ENCODE results near the gene RPA3. TPM values are rescaled to one million over a fixed set of nuclear protein-coding genes. Genes with fewer than 3 reads are reported as not detected.
"Not testable (repeated sequence)": the region's sequence is repeated elsewhere in the genome, so short reads cannot be mapped to it uniquely, and the experiment has no call there.

RPA3 gene
- total RNA-seq, 4 donors from 2014 or later = 5.3 to 19.2 (median 18.6) TPM

DNA sequence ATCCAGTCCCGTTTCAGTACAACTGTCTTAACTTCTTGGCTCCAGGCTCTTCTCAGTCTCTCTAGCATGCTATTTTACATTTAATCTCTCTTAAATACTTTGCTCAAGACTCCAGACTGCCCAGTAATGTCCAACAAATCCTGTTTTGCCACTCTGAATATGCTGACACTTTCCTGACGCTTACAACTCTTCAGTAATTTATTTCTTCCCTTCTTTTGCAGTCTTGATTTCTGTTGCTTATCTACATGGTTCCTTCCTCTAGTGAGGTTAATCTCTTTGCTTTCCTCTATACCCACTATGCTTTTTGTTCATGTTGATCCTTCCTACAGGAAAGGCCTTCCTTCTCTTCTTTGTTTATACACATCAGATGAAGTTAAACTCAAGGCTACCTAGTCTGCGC is 54.1 kb downstream of the RPA3 start:
- no peak overlapping the region for H3K27ac ChIP-seq
- intact Hi-C loops (cut with DNase I; ENCODE audit: low total_unique reads) = no loop called here
- H3K9me3 ChIP-seq = no peaks in the 10 kb centered on the region
- TF ChIP-seq POLR2A (IDR thresholded peaks at IDR 0.05) (no peak), CTCF (IDR thresholded peaks at IDR 0.05) (no peak)
- no peaks in the 10 kb centered on the region for H3K27me3 ChIP-seq
- no peak for DNase-seq
- no peak overlapping the region for H3K4me3 ChIP-seq
- no peaks in the 10 kb centered on the region for H3K4me1 ChIP-seq
- no peaks in the 10 kb centered on the region for H3K36me3 ChIP-seq

GRCh38 chr7:7662527-7662926 is 55.9 kb downstream of the RPA3 start:
- intact Hi-C loops (cut with DNase I; ENCODE audit: low total_unique reads) = no loop called here
- Histone ChIP-seq H3K27me3 (no peaks in the 10 kb centered on the region), H3K4me3 (no peak overlapping the region), H3K27ac (no peak overlapping the region), H3K9me3 (no peaks in the 10 kb centered on the region), H3K36me3 (no peaks in the 10 kb centered on the region), H3K4me1 (no peaks in the 10 kb centered on the region)
- TF ChIP-seq POLR2A (IDR thresholded peaks at IDR 0.05) (no peak), CTCF (IDR thresholded peaks at IDR 0.05) (peak in 1 of 4 experiments; percentile 15)
- DNase-seq = no peak

- H3K4me3 ChIP-seq; H3K4me1 ChIP-seq; DNase-seq; H3K27me3 ChIP-seq; intact Hi-C loops (cut with DNase I; ENCODE audit: low total_unique reads); H3K27ac ChIP-seq; H3K36me3 ChIP-seq; H3K9me3 ChIP-seq: not testable (repeated sequence)
These were observed 61.9 kb downstream of the RPA3 start for GRCh38 chr7:7656459-7656858.

DNA sequence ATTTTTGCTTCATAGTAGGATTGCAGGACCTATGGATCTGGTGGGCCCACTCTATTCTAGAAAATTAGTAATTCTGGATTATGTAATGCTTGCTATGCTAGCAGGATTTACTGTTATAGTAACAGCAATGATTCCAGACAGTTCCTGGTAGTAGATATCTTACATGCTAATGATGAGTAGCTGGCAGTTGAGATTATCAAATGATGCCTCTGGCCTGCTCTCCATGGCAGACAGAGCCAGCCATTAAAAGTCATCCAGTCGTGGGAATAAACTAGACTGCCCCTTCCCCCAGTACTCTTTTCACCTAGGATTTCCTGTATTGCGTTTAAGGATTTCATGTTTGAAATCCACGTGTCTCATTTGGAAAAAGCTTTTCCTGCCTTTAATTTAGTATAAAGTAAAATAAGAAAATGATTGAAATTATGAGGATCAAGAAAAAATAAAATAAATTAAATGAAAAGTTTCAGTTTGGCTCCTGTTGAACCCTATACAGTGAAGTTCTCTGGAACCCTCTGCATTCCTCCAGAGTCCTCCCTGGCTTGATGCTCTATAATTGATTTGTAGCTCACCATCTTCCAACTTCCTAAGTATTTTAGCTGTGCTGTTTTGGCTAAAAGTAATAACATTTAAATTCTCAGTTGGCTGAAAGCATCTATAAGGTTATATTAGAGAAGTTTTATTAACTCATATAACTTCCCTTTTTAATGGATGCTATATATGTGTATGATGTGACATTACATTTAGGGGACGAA is 63.3 kb downstream of the RPA3 start:
- intact Hi-C loops (cut with DNase I; ENCODE audit: low total_unique reads) = no loop called here
- Histone ChIP-seq H3K4me1 (no peaks in the 10 kb centered on the region), H3K9me3 (no peaks in the 10 kb centered on the region), H3K27ac (no peak overlapping the region), H3K4me3 (no peak overlapping the region), H3K36me3 (no peaks in the 10 kb centered on the region), H3K27me3 (no peaks in the 10 kb centered on the region)
- TF ChIP-seq CTCF (IDR thresholded peaks at IDR 0.05) (no peak), POLR2A (IDR thresholded peaks at IDR 0.05) (no peak)
- DNase-seq = no peak

GRCh38 chr7:7653593-7654187 is 64.7 kb downstream of the RPA3 start:
- no peaks in the 10 kb centered on the region for H3K27me3 ChIP-seq
- TF ChIP-seq CTCF (IDR thresholded peaks at IDR 0.05) (peak in 2 of 4 experiments; percentile 18 to 34), POLR2A (IDR thresholded peaks at IDR 0.05) (no peak)
- no peak overlapping the region for H3K27ac ChIP-seq
- no peak for DNase-seq
- H3K36me3 ChIP-seq = no peaks in the 10 kb centered on the region
- intact Hi-C loops (cut with DNase I; ENCODE audit: low total_unique reads) = no loop called here
- H3K9me3 ChIP-seq = no peaks in the 10 kb centered on the region
- H3K4me1 ChIP-seq = no peaks in the 10 kb centered on the region
- no peak overlapping the region for H3K4me3 ChIP-seq

All from uterus (tissue), 4 donors.